ENCODE data around the gene TSPAN4. TPM values are rescaled to one million over a fixed set of nuclear protein-coding genes. Genes with fewer than 3 reads are reported as not detected.
A peak's percentile ranks its signal among the peaks of the same experiment; 100 is the strongest.

TSPAN4 gene
- total RNA-seq: 10 to 100 TPM; 48.8 to 94.9 TPM

- peaks cover 4 to 6% of the 10 kb centered on the region in 2 donors for H3K36me3 ChIP-seq
- H3K4me3 ChIP-seq: peak within 1 kb of the TSS; percentile 82 to 94
- intact Hi-C loops (cut with DNase I): loop anchor here (10.0 kb wide), 1 partner anchor 622 kb away; no protein-coding TSS in a partner anchor
- WGBS: under 1% methylated on average over 51 of the region's 87 CpGs
- H3K27me3 ChIP-seq (replicated peaks; ENCODE audit: insufficient read depth): no peaks in the 10 kb centered on the region
- DNase-seq (ENCODE audit: low spot score): peak; percentile 83
- H3K4me1 ChIP-seq (replicated peaks): peaks cover 20% of the 10 kb centered on the region
- no peaks in the 10 kb centered on the region for H3K9me3 ChIP-seq
- TF ChIP-seq CTCF (IDR thresholded peaks at IDR 0.05): peak in 2 of 4 experiments; percentile 19 to 34
- peak; percentile 76 for TF ChIP-seq POLR2AphosphoS5 (IDR thresholded peaks at IDR 0.05)
- peak; percentile 84 for TF ChIP-seq POLR2A (IDR thresholded peaks at IDR 0.05)
- H3K27ac ChIP-seq: peak within 1 kb of the TSS; percentile 89 to 90
Observed at GRCh38 chr11:842370-843002, at the start of gene TSPAN4, which contains the start of gene POLR2L. Gene TSPAN4 (plus strand): TSS chr11:842852. CDS start chr11:850305, 7,453 bp downstream. Gene POLR2L (minus strand): TSS chr11:842529. CDS start chr11:842508, 21 bp downstream.

DNA sequence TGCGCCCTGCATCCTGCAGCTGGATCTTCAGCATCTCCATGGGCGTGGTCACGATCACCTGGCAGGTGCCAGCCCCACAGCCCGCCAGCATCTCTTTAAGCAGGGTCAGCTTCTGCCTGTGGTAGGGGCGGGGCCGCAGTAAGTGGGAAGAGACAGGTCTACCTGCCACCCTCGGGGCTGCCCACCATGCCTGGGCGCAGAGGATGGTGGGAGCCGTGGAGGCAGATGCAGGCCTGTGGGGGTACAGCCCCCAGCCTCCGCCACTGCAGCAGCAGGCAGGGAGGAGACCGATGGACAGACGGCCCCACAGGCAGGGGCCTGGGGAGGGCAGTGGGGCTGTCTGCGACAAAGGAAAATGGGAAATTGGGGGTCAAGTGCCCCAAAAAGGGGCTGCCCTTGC lies 49.8 kb upstream of the TSPAN4 start:
- H3K27me3 ChIP-seq (replicated peaks; ENCODE audit: insufficient read depth): no peaks in the 10 kb centered on the region
- no peak for TF ChIP-seq CTCF (IDR thresholded peaks at IDR 0.05)
- TF ChIP-seq POLR2A (IDR thresholded peaks at IDR 0.05): no peak
- no peak for TF ChIP-seq POLR2AphosphoS5 (IDR thresholded peaks at IDR 0.05)
- WGBS: 92% methylated on average over 13 of the region's 13 CpGs
- no peak overlapping the region for H3K4me3 ChIP-seq
- intact Hi-C loops (cut with DNase I): no loop called here
- H3K27ac ChIP-seq: no peak overlapping the region
- H3K4me1 ChIP-seq (replicated peaks): peaks cover 16% of the 10 kb centered on the region
- H3K9me3 ChIP-seq: no peaks in the 10 kb centered on the region
- no peaks in the 10 kb centered on the region for H3K36me3 ChIP-seq
- no peak for DNase-seq (ENCODE audit: low spot score)

DNA sequence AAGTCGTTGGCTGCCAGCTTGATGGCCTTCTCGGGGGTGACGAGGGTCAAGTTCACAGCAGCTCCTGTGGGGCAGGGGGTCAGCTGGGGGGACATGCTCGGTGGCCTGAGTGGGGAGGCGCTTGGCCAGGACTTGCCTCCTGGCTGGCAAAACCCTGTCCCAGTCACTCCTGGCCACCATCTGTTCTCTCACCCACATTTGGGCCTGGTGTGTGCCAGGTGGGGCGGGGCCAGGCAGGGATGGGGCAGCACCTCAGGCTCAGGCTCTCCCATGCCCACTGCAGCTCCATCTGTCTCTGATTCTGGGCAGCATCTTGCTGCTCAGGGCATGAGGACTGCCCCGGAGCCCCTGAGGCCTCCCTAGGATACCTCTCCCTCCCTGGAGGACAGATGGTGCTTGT lies 49.1 kb upstream of the TSPAN4 start:
- Histone ChIP-seq H3K4me1 (replicated peaks) (peaks cover 16% of the 10 kb centered on the region), H3K36me3 (no peaks in the 10 kb centered on the region), H3K27me3 (replicated peaks; ENCODE audit: insufficient read depth) (no peaks in the 10 kb centered on the region), H3K9me3 (no peaks in the 10 kb centered on the region), H3K27ac (no peak overlapping the region), H3K4me3 (no peak overlapping the region)
- 86% methylated on average over 7 of the region's 7 CpGs for WGBS
- DNase-seq (ENCODE audit: low spot score): no peak
- intact Hi-C loops (cut with DNase I): no loop called here
- no peak for TF ChIP-seq POLR2AphosphoS5 (IDR thresholded peaks at IDR 0.05)
- TF ChIP-seq CTCF (IDR thresholded peaks at IDR 0.05): no peak
- TF ChIP-seq POLR2A (IDR thresholded peaks at IDR 0.05): no peak

- 79% methylated on average over 21 of the region's 31 CpGs for WGBS
- DNase-seq (ENCODE audit: low spot score): no peak
- H3K27me3 ChIP-seq (replicated peaks; ENCODE audit: insufficient read depth): no peaks in the 10 kb centered on the region
- no peak overlapping the region for H3K27ac ChIP-seq
- no peak overlapping the region for H3K4me3 ChIP-seq
- no peaks in the 10 kb centered on the region for H3K36me3 ChIP-seq
- H3K4me1 ChIP-seq (replicated peaks): peaks cover 16% of the 10 kb centered on the region
- no peak for TF ChIP-seq CTCF (IDR thresholded peaks at IDR 0.05)
- no peak for TF ChIP-seq POLR2A (IDR thresholded peaks at IDR 0.05)
- TF ChIP-seq POLR2AphosphoS5 (IDR thresholded peaks at IDR 0.05): no peak
- intact Hi-C loops (cut with DNase I): no loop called here
- H3K9me3 ChIP-seq: no peaks in the 10 kb centered on the region
Observed at GRCh38 chr11:794013-794765, 48.5 kb upstream of the TSPAN4 start.
